H1 (cell line): Measurements from ENCODE around the gene GTF2H1. TPM values are rescaled to one million over a fixed set of nuclear protein-coding genes. Genes with fewer than 3 reads are reported as not detected.

Experiments
- CBX5 ChIP-seq: fragments of 300-800, 300-1000 bp; sonication (generic); IDR thresholded peaks from 2 replicates; pipeline ENCODE4 v1.7.1; 2016; ENCODE audit warnings: antibody characterized with exemption, low read length, low read depth
- POU5F1 ChIP-seq: IDR thresholded peaks from 2 replicates; pipeline ENCODE4 v1.6.1; 2011; ENCODE audit warnings: low read depth, mild to moderate bottlenecking, low read length, moderate library complexity
- TCF12 ChIP-seq: IDR thresholded peaks from 2 replicates; pipeline ENCODE4 v1.6.1; 2011; ENCODE audit warnings: low read depth, mild to moderate bottlenecking, low read length
- polyA plus RNA-seq, 7 experiments: library from polyadenylated mRNA; depleted of rRNA in 3 of 7; stranded (reverse) in 5 of 7; unstranded in 2 of 7; fragments of >200 nt in 5 of 7; fragments of 200-250 nt in 2 of 7; gene quantifications; 1 replicate in 5 of 7; 2 replicates in 1 of 7; 4 replicates in 1 of 7; pipeline versions ENCODE4 v1.2.1 to v1.2.3, GENCODE V29; 2011 to 2013; ENCODE audit warnings: missing spikeins in 2 of 7, mixed read lengths in 2 of 7
- total RNA-seq: library from RNA; stranded (reverse); fragmentation: NEBNext Ultra II Directional; extraction: Animal tissue kit (Norgen Biotek cat#: 25700); gene quantifications from 2 replicates; pipeline ENCODE4 v1.2.1, GENCODE V29; 2021
- TF ChIP-seq, protein P1 (sequence below): IDR thresholded peaks from 2 replicates; pipeline ENCODE4 v1.6.1; 2012; ENCODE audit warnings: low read length, inconsistent platforms

Gene GTF2H1
- total and polyA plus RNA-seq, 2 of the 8 experiments (the other 6 are each of a cell fraction or from before 2014, with no cell fraction given), result 9.1 to 26.3 TPM

DNA sequence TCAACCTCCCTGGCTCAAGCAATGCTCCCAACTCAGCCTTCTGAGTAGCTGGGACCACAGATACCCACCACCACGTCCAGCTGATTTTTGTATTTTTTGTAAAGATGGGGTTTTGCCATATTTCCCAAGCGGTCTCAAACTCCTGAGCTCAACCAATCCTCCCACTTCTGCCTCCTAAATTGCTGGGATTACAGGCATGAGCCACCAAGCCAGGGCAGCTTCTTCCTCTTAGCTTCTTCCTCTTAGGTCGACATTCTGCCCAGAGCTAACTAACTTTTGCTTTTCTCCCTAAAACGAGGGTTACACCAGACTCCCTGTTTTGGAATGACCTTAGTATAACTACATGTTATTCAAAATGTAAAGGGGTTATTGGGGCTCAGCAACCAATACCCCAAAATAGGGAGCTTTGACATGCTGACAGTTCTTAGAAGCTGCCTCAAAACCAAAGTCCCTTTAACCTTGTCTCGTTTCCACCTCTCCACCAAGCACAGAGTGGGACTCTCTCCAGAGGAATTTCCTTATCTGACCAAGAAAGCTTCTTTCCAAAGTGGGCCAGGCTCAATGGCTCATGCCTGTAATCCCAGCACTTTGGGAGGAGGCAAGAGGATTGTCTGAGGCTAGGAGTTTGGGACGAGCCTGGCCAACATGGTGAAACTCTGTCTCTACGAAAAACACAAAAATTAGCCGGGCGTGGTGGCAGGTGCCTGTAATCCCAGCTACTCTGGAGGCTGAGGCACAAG is 7.4 kb upstream of the GTF2H1 start (continued):
- TF ChIP-seq CBX5, result no peak
- TF ChIP-seq TCF12, result no peak
- TF ChIP-seq, protein P1, sequence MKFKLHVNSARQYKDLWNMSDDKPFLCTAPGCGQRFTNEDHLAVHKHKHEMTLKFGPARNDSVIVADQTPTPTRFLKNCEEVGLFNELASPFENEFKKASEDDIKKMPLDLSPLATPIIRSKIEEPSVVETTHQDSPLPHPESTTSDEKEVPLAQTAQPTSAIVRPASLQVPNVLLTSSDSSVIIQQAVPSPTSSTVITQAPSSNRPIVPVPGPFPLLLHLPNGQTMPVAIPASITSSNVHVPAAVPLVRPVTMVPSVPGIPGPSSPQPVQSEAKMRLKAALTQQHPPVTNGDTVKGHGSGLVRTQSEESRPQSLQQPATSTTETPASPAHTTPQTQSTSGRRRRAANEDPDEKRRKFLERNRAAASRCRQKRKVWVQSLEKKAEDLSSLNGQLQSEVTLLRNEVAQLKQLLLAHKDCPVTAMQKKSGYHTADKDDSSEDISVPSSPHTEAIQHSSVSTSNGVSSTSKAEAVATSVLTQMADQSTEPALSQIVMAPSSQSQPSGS, result no peak
- no peak for TF ChIP-seq POU5F1
